Measurements from ENCODE around the gene ADCY2. TPM values are rescaled to one million over a fixed set of nuclear protein-coding genes. Genes with fewer than 3 reads are reported as not detected.

ADCY2 gene
- total and polyA plus RNA-seq, 2 experiments from 2014 or later = 23.8 to 74.9 TPM

DNA sequence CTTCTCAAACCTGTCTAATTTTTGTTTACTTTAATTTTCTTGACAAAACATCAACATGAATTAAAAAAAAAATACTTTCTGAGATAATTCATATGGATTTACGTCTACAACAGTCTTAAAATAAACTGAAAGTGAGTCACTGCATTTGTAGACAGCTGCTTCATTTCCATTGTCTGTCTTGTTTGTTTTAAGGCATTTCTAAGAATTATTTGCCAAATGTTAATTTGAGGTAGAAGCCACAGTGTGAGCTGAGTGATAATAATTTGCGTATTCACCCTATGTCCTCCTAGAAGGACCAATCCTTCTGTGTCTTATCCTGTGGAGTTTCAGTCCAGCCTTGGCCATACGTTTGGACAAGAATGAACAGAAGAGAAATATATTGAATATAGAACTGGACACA, 280.5 kb downstream of the ADCY2 start (continued):
- TF ChIP-seq, protein P1, sequence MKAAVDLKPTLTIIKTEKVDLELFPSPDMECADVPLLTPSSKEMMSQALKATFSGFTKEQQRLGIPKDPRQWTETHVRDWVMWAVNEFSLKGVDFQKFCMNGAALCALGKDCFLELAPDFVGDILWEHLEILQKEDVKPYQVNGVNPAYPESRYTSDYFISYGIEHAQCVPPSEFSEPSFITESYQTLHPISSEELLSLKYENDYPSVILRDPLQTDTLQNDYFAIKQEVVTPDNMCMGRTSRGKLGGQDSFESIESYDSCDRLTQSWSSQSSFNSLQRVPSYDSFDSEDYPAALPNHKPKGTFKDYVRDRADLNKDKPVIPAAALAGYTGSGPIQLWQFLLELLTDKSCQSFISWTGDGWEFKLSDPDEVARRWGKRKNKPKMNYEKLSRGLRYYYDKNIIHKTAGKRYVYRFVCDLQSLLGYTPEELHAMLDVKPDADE (IDR thresholded peaks at IDR 0.05) = no peak
- no peak for TF ChIP-seq ZNF114 (CRISPR knock-in tag; IDR thresholded peaks at IDR 0.05)
- TF ChIP-seq STAT1 (IDR thresholded peaks at IDR 0.05; ENCODE audit: unreplicated experiment) = no peak
- TF ChIP-seq, protein P2, sequence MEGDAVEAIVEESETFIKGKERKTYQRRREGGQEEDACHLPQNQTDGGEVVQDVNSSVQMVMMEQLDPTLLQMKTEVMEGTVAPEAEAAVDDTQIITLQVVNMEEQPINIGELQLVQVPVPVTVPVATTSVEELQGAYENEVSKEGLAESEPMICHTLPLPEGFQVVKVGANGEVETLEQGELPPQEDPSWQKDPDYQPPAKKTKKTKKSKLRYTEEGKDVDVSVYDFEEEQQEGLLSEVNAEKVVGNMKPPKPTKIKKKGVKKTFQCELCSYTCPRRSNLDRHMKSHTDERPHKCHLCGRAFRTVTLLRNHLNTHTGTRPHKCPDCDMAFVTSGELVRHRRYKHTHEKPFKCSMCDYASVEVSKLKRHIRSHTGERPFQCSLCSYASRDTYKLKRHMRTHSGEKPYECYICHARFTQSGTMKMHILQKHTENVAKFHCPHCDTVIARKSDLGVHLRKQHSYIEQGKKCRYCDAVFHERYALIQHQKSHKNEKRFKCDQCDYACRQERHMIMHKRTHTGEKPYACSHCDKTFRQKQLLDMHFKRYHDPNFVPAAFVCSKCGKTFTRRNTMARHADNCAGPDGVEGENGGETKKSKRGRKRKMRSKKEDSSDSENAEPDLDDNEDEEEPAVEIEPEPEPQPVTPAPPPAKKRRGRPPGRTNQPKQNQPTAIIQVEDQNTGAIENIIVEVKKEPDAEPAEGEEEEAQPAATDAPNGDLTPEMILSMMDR (conservative IDR thresholded peaks at IDR 0.05; ENCODE audit: low read depth in 2 of 2) = no peak
- no peak for TF ChIP-seq EZH2phosphoT487 (IDR thresholded peaks at IDR 0.05; ENCODE audit: unreplicated experiment)

DNA sequence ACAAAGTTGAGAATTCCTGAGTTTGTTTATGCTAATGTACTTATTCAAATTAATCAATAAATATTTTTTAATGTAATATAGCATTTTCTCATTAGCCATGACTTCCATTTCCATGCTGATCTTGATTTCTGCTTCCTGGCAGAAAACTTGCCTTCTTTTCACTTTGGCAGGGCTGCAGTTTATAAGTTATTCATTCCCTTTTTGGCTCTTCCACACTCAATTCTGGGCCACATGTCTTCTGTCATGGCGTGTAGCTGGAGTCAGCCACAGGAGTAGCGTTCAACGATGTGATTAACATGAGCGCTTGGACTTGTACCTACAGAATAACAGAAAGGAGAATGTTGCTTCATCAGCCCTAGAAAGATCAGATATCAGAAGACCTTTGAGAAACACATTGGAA, 282.1 kb downstream of the ADCY2 start:
- H3F3A ChIP-seq (replicated peaks; ENCODE audit: low read depth) = no peaks in the 10 kb centered on the region
- peaks cover 5% of the 10 kb centered on the region; the same call in 1 of the 2 replicates for H3K4me1 ChIP-seq (ENCODE audit: insufficient read depth)
- DNase-seq (ENCODE audit: low spot score) = no peak
- no peaks in the 10 kb centered on the region for H3K36me3 ChIP-seq (ENCODE audit: insufficient read depth)
- H3K4me2 ChIP-seq = no peak overlapping the region
- no peak overlapping the region for H2AFZ ChIP-seq
- Mint-ChIP-seq H3K9me3 (no peaks in the 10 kb centered on the region), H3K27me3 (ENCODE audit: insufficient read depth, low read depth, poor library complexity) (peaks cover 2% of the 10 kb centered on the region), H3K27ac (no peak overlapping the region), H3K36me3 (ENCODE audit: low read depth) (no peaks in the 10 kb centered on the region), H3K4me3 (no peak overlapping the region), H3K4me1 (peaks cover 15% of the 10 kb centered on the region; the same call in 2 of the 3 replicates)
- no peaks in the 10 kb centered on the region; the same call in none of the 2 replicates for H4K20me1 ChIP-seq (replicated peaks; ENCODE audit: insufficient read depth)
- peaks cover 48% of the 10 kb centered on the region for H3K79me2 ChIP-seq (replicated peaks; ENCODE audit: insufficient read depth)
- H3K27ac ChIP-seq (ENCODE audit: low read depth) = no peak overlapping the region
- ATAC-seq = no peak
- H3K9me2 ChIP-seq (ENCODE audit: insufficient read depth) = no peaks in the 10 kb centered on the region
- H3K4me3 ChIP-seq = no peak overlapping the region
- no peaks in the 10 kb centered on the region for H3K27me3 ChIP-seq (ENCODE audit: insufficient read depth)
- TF ChIP-seq POLR2AphosphoS5 (IDR thresholded peaks at IDR 0.05; ENCODE audit: low read depth) (no peak), EZH2 (IDR thresholded peaks at IDR 0.05; ENCODE audit: low read depth, unreplicated experiment) (no peak), STAT1 (IDR thresholded peaks at IDR 0.05; ENCODE audit: unreplicated experiment) (no peak), CREB1 (CRISPR knock-in tag; IDR thresholded peaks at IDR 0.05; ENCODE audit: low read depth) (no peak), EZH2phosphoT487 (IDR thresholded peaks at IDR 0.05; ENCODE audit: unreplicated experiment) (no peak), ZNF331 (CRISPR knock-in tag; IDR thresholded peaks at IDR 0.05; ENCODE audit: low read depth) (no peak), ZNF114 (CRISPR knock-in tag; IDR thresholded peaks at IDR 0.05) (no peak)
- TF ChIP-seq, protein P3, sequence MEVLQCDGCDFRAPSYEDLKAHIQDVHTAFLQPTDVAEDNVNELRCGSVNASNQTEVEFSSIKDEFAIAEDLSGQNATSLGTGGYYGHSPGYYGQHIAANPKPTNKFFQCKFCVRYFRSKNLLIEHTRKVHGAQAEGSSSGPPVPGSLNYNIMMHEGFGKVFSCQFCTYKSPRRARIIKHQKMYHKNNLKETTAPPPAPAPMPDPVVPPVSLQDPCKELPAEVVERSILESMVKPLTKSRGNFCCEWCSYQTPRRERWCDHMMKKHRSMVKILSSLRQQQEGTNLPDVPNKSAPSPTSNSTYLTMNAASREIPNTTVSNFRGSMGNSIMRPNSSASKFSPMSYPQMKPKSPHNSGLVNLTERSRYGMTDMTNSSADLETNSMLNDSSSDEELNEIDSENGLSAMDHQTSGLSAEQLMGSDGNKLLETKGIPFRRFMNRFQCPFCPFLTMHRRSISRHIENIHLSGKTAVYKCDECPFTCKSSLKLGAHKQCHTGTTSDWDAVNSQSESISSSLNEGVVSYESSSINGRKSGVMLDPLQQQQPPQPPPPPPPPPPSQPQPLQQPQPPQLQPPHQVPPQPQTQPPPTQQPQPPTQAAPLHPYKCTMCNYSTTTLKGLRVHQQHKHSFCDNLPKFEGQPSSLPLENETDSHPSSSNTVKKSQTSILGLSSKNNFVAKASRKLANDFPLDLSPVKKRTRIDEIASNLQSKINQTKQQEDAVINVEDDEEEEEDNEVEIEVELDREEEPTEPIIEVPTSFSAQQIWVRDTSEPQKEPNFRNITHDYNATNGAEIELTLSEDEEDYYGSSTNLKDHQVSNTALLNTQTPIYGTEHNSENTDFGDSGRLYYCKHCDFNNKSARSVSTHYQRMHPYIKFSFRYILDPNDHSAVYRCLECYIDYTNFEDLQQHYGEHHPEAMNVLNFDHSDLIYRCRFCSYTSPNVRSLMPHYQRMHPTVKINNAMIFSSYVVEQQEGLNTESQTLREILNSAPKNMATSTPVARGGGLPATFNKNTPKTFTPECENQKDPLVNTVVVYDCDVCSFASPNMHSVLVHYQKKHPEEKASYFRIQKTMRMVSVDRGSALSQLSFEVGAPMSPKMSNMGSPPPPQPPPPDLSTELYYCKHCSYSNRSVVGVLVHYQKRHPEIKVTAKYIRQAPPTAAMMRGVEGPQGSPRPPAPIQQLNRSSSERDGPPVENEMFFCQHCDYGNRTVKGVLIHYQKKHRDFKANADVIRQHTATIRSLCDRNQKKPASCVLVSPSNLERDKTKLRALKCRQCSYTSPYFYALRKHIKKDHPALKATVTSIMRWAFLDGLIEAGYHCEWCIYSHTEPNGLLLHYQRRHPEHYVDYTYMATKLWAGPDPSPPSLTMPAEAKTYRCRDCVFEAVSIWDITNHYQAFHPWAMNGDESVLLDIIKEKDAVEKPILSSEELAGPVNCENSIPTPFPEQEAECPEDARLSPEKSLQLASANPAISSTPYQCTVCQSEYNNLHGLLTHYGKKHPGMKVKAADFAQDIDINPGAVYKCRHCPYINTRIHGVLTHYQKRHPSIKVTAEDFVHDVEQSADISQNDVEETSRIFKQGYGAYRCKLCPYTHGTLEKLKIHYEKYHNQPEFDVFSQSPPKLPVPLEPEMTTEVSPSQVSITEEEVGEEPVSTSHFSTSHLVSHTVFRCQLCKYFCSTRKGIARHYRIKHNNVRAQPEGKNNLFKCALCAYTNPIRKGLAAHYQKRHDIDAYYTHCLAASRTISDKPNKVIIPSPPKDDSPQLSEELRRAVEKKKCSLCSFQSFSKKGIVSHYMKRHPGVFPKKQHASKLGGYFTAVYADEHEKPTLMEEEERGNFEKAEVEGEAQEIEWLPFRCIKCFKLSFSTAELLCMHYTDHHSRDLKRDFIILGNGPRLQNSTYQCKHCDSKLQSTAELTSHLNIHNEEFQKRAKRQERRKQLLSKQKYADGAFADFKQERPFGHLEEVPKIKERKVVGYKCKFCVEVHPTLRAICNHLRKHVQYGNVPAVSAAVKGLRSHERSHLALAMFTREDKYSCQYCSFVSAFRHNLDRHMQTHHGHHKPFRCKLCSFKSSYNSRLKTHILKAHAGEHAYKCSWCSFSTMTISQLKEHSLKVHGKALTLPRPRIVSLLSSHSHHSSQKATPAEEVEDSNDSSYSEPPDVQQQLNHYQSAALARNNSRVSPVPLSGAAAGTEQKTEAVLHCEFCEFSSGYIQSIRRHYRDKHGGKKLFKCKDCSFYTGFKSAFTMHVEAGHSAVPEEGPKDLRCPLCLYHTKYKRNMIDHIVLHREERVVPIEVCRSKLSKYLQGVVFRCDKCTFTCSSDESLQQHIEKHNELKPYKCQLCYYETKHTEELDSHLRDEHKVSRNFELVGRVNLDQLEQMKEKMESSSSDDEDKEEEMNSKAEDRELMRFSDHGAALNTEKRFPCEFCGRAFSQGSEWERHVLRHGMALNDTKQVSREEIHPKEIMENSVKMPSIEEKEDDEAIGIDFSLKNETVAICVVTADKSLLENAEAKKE (CRISPR knock-in tag; IDR thresholded peaks at IDR 0.05) = no peak
- TF ChIP-seq, protein P4, sequence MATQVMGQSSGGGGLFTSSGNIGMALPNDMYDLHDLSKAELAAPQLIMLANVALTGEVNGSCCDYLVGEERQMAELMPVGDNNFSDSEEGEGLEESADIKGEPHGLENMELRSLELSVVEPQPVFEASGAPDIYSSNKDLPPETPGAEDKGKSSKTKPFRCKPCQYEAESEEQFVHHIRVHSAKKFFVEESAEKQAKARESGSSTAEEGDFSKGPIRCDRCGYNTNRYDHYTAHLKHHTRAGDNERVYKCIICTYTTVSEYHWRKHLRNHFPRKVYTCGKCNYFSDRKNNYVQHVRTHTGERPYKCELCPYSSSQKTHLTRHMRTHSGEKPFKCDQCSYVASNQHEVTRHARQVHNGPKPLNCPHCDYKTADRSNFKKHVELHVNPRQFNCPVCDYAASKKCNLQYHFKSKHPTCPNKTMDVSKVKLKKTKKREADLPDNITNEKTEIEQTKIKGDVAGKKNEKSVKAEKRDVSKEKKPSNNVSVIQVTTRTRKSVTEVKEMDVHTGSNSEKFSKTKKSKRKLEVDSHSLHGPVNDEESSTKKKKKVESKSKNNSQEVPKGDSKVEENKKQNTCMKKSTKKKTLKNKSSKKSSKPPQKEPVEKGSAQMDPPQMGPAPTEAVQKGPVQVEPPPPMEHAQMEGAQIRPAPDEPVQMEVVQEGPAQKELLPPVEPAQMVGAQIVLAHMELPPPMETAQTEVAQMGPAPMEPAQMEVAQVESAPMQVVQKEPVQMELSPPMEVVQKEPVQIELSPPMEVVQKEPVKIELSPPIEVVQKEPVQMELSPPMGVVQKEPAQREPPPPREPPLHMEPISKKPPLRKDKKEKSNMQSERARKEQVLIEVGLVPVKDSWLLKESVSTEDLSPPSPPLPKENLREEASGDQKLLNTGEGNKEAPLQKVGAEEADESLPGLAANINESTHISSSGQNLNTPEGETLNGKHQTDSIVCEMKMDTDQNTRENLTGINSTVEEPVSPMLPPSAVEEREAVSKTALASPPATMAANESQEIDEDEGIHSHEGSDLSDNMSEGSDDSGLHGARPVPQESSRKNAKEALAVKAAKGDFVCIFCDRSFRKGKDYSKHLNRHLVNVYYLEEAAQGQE (IDR thresholded peaks at IDR 0.05; ENCODE audit: unreplicated experiment) = no peak
- TF ChIP-seq, protein P1 (IDR thresholded peaks at IDR 0.05) = no peak

Measured in GM23338 (cell line).